Stimulated activated effector memory CD8-positive, alpha-beta T cell treated with anti-CD3 and anti-CD28 coated beads, Interleukin-12 subunit alpha, Interleukin-12 subunit beta, amount 100 ng/mL, for 72 hours (primary cell): Measurements from ENCODE around the gene CERS4.
"Not testable (repeated sequence)": the region's sequence is repeated elsewhere in the genome, so short reads cannot be mapped to it uniquely, and the experiment has no call there.

Source experiments
- ATAC-seq: fragments of 150-1000 bp; cut with Tn5 transposase; 2 replicates; pipeline ENCODE4 v1.10.0; 2021
- DNase-seq, 2 donors: peaks; one replicate each; pipeline ENCODE4 v3.0.0; 2021 to 2022; ENCODE audit warnings: low spot score in 2 of 2
- H3K27ac Mint-ChIP-seq: one replicate; pipeline ENCODE4 v1.8.0; 2022; ENCODE audit warnings: mild to moderate bottlenecking, mixed read lengths
- H3K36me3 Mint-ChIP-seq: one replicate; pipeline ENCODE4 v1.8.0; 2022; ENCODE audit warnings: mild to moderate bottlenecking, mixed read lengths
- H3K4me1 Mint-ChIP-seq: one replicate; pipeline ENCODE4 v1.8.0; 2022; ENCODE audit warnings: mixed read lengths
- H3K4me3 Mint-ChIP-seq: one replicate; pipeline ENCODE4 v1.8.0; 2022; ENCODE audit warnings: mild to moderate bottlenecking, mixed read lengths
- H3K9me3 Mint-ChIP-seq: one replicate; pipeline ENCODE4 v1.8.0; 2022; ENCODE audit warnings: mixed read lengths

Gene CERS4

DNA sequence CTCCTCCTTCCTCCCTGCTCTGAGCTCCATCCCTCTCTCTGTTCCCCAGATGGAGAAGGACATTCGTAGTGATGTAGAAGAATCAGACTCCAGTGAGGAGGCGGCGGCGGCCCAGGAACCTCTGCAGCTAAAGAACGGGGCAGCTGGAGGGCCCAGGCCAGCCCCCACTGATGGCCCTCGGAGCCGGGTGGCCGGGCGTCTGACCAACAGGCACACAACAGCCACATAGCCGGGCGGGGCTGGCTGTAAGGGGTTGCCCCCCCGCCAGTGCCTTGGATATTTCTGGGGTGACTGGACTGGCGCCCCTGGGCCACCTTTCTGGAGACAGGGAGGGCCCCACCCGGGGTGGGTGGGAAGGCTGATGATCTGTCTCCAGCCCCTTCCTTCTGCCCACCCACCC lies 52.7 kb downstream of the CERS4 start:
- Mint-ChIP-seq H3K4me1 (peaks cover 16% of the 10 kb centered on the region), H3K36me3 (peaks cover 48% of the 10 kb centered on the region), H3K4me3 (no peak overlapping the region), H3K9me3 (no peaks in the 10 kb centered on the region), H3K27ac (no peak overlapping the region)
- ATAC-seq (no peak), DNase-seq (no peak)

DNA sequence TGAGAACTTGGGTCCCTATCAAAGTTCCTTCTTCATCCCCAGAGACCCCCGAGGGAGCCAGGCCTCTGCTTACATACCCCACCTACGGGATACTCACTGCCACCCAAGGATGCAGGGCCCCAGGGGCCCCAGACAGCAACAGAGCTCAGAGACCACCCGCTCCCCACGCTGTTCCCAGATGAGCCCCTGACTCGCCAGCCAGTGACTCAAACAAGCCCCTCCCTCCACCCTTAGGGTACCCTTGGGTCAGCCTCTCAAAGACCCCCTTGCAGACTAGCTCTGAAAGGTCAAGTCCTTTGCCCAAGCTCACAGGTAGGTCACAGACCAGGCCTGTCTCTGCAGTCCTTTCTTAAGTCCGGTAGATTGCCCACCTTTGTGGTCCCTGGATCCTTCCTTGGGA lies 53.3 kb downstream of the CERS4 start:
- peaks cover 42% of the 10 kb centered on the region for H3K36me3 Mint-ChIP-seq

DNA sequence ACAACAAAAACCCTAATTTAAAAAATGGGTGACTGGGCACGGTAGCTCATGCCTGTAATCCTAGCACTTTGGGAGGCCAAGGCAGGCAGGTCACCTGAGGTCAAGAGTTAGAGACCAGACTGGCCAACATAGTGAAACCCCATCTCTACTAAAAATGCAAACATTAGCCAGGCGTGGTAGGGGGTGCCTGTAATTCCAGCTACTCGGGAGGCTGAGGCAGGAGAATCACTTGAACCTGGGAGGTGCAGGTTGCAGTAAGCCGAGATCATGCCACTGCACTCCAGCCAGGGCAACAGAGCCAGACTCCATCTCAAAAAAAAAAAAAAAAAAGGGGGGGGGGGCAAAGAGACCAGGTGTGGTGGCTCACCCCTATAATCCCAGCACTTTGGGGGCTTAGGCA lies 55.1 kb downstream of the CERS4 start:
- not testable (repeated sequence) for ATAC-seq, DNase-seq, H3K4me3 Mint-ChIP-seq, H3K27ac Mint-ChIP-seq, H3K9me3 Mint-ChIP-seq
- Mint-ChIP-seq H3K36me3 (peaks cover 24% of the 10 kb centered on the region), H3K4me1 (peaks cover 18% of the 10 kb centered on the region)

More for the DNA sequence above, 53.3 kb downstream of the CERS4 start:
- no peak overlapping the region for H3K4me3 Mint-ChIP-seq
- DNase-seq (no peak), ATAC-seq (no peak)
- no peak overlapping the region for H3K27ac Mint-ChIP-seq
- H3K4me1 Mint-ChIP-seq = peaks cover 16% of the 10 kb centered on the region
- H3K9me3 Mint-ChIP-seq = no peaks in the 10 kb centered on the region

DNA sequence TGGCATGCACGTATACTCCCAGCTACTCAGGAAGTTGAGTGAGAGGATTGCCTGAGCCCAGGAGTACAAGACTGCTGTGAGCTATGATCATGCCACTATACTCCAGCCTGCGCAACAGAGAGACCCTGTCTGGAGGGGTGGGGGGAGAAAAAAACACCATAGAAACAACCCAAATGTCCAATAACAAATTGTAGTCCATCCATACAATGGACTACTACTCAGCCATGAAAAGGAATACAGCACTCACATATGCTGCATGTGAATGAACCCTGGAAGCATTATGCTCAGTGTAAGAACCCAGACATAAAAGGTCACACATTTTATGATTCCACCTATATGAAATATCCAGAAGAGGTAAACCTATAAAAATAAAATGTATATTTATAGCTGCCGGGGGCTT lies 56.7 kb downstream of the CERS4 start:
- no peaks in the 10 kb centered on the region for H3K9me3 Mint-ChIP-seq
- H3K4me3 Mint-ChIP-seq = no peak overlapping the region
- no peak overlapping the region for H3K27ac Mint-ChIP-seq
- DNase-seq (no peak), ATAC-seq (no peak)
- H3K36me3 Mint-ChIP-seq = peaks cover 10% of the 10 kb centered on the region
- H3K4me1 Mint-ChIP-seq = peaks cover 17% of the 10 kb centered on the region

DNA sequence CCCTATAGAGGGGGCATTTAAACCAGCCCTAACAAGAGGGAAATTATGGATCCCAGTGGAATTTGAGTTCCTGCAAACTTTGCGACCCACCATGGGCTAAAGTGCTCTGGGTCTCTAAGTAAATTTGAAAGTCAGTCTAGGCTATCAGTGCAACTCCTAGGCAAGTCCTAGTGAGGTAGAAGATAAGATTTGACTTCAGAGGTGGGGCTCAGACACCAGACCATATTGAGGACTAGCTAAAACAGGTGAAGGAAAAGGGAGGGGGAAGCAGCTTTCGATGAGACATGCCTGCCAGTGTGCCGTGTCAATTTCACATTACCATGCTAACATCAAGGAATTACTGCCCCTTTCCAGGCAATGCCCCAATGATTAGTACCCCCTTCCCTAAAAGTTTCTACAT lies 60.6 kb downstream of the CERS4 start:
- Mint-ChIP-seq H3K36me3 (no peaks in the 10 kb centered on the region), H3K4me1 (peaks cover 17% of the 10 kb centered on the region), H3K27ac (peak overlapping the region; percentile 94), H3K9me3 (no peaks in the 10 kb centered on the region), H3K4me3 (peak overlapping the region; percentile 81)
- DNase-seq (no peak), ATAC-seq (no peak)

DNA sequence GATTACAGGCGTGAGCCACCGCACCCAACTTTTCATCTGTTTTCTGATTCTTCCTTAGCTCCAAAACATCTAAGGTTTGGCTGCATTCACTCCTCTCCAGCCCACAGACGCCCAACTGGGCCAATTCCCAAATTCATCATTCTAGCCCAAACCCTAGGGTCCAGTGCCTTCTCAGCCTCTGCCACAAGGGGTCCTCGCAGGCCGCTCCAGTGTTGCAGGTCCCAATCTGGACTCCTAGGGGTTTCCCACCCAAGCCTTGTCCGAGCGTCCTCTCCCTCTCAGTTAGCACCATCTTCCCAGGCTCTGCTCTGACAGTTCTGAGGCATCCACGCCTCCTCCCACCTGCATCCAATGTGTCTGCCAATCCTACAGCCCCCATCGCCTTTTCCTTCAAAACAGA lies 67.3 kb downstream of the CERS4 start:
- DNase-seq, H3K9me3 Mint-ChIP-seq, H3K4me3 Mint-ChIP-seq, H3K4me1 Mint-ChIP-seq, H3K36me3 Mint-ChIP-seq, H3K27ac Mint-ChIP-seq: not testable (repeated sequence)
- peak; percentile 63 for ATAC-seq

DNA sequence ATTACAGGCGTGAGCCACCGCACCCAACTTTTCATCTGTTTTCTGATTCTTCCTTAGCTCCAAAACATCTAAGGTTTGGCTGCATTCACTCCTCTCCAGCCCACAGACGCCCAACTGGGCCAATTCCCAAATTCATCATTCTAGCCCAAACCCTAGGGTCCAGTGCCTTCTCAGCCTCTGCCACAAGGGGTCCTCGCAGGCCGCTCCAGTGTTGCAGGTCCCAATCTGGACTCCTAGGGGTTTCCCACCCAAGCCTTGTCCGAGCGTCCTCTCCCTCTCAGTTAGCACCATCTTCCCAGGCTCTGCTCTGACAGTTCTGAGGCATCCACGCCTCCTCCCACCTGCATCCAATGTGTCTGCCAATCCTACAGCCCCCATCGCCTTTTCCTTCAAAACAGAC lies 82.2 kb downstream of the CERS4 start:
- H3K9me3 Mint-ChIP-seq, H3K4me1 Mint-ChIP-seq, H3K4me3 Mint-ChIP-seq, H3K27ac Mint-ChIP-seq, H3K36me3 Mint-ChIP-seq, DNase-seq: not testable (repeated sequence)
- ATAC-seq = peak; percentile 58

DNA sequence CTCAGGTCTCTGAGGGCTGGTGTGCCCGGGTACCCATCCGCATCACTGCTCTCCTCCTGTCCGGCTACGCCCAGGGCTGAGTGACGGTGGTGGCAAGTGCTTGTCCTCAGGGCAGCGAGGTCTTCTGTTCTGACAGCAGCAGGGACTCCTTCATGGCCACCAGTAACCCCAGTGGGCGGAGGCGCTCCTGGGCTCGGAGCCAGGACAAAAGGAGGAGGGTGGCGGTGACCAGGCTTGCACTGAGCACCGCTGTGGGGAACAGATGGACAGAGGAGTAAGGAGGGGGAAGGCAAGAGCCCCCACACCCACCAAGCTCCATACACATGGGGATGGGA lies 93.2 kb downstream of the CERS4 start:
- Mint-ChIP-seq H3K4me3 (no peak overlapping the region), H3K27ac (no peak overlapping the region), H3K36me3 (peaks cover 46% of the 10 kb centered on the region), H3K4me1 (peaks cover 25% of the 10 kb centered on the region), H3K9me3 (no peaks in the 10 kb centered on the region)
- DNase-seq = no peak
- no peak for ATAC-seq

DNA sequence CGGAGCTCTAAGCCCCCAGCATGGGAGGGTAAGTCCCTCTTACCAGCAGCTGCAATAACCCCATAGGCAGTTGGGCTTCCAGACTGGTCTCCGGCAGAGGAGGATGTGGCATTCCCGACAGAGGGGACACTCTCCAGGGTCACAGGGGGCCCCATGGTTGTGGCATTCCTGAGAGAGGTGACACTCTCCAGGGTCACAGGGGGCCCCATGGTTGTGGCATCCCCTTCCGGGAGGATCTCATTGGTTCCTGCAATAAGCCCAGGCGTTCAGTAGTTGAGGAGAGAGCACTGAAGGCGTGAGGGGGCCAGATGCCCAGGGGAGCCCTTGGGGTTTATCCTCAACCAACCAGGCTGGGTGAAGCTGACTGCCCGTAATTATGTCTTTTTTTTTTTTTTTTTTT lies 93.6 kb downstream of the CERS4 start:
- Mint-ChIP-seq H3K4me1 (peaks cover 29% of the 10 kb centered on the region), H3K36me3 (peaks cover 50% of the 10 kb centered on the region), H3K27ac (no peak overlapping the region), H3K4me3 (no peak overlapping the region), H3K9me3 (no peaks in the 10 kb centered on the region)
- no peak for DNase-seq
- ATAC-seq = no peak

DNA sequence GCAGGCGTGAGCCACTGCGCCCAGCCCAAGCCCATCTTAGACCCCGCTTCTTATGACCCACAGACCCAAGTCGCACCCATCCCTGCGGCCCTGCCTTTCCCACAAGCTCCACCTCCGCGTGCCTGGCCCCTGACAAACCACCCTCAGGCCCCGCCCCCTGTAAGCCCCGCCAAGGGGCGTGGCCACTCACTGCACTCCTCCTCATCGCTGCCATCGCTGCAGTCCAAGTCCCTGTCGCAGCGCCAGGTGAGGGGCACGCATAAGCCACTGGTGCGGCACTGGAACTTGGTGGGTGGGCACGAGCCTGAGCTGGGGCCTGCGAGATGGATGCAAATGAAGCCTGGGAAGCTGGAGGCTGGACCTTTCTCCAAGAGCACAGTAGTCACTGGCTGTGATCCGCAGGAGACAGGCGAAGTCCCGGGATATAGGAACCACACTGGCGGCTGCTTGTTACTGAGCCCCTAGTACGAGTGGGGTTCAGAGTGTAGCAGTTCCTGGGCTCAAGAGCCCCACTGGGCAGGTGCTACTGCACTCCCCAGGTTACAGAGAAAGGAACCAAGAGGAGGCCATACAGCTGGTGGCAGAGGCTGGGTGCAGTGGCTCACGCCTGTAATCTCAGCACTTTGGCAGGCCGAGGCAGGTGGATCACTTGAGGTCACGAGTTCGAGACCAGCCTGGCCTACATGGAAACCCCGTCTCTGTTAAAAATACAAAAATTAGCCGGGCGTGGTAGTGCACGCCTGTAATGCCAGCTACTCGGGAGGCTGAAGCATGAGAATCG lies 95.9 kb downstream of the CERS4 start:
- Mint-ChIP-seq H3K4me1 (peaks cover 45% of the 10 kb centered on the region), H3K4me3 (no peak overlapping the region), H3K27ac (peak overlapping the region; percentile 91), H3K36me3 (peaks cover 64% of the 10 kb centered on the region), H3K9me3 (no peaks in the 10 kb centered on the region)
- ATAC-seq (no peak), DNase-seq (no peak)

DNA sequence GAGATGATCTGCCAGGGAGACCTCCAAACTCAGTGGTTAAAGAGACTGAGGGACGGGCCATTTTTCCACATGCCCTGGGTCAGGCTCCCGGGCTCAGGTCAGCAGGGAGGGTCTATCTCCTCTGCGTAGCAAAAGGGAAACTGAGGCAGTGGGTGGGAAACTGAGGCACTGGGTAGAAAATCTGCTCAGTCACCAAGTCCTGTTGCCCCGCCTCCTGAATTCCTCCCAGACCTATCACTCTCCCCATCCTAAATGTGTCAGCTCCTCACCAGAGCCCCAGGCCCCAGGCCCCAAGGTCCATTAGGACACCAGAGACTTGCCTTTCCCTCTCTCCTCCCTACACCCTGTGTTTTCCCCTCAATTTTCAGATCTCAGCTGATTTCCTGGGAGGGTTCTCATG lies 96.6 kb downstream of the CERS4 start:
- peaks cover 72% of the 10 kb centered on the region for H3K36me3 Mint-ChIP-seq
- DNase-seq (no peak), ATAC-seq (no peak)
- peaks cover 45% of the 10 kb centered on the region for H3K4me1 Mint-ChIP-seq
- peak overlapping the region; percentile 91 for H3K4me3 Mint-ChIP-seq
- H3K9me3 Mint-ChIP-seq = no peaks in the 10 kb centered on the region
- peak overlapping the region; percentile 46 for H3K27ac Mint-ChIP-seq

DNA sequence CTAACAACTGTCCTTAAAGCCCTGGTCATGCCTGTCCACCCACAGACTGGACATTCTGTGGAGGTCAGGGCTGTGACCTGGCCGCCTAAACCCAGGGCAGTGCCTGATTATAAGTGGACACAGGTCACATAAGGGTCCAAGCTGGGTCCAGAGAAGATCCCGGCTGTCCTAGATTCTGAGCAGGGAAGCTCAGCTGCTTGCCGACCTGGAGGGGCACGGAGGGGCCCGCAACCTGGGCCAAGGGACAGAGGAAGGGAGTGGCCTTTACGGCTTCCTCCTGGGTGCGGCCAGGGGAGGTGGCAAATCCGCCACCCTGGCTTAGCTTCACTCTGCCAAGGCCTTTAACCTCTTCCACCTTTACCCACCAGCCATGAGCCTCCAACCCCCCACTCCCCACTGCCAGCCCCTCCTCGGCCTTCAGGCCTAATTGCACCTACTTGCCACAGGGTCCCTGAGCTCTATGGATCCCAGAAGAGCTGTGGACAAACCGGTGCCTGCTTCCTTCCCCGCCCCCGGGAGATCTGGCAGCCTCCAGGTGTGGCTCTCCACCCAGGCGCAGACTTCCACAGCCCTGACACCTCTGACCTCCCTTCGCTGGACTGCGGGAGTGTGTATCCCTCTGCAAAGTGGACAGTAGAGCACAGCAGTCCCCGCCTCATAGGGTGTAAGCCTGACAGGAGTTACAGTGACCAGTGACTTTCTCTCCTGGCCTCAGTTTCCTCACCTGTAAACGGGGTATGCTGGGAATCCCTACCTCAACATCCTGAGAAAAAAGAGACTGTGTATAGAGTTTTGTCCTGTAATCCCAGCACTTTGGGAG lies 97.3 kb downstream of the CERS4 start:
- peaks cover 73% of the 10 kb centered on the region for H3K36me3 Mint-ChIP-seq
- DNase-seq = no peak

DNA sequence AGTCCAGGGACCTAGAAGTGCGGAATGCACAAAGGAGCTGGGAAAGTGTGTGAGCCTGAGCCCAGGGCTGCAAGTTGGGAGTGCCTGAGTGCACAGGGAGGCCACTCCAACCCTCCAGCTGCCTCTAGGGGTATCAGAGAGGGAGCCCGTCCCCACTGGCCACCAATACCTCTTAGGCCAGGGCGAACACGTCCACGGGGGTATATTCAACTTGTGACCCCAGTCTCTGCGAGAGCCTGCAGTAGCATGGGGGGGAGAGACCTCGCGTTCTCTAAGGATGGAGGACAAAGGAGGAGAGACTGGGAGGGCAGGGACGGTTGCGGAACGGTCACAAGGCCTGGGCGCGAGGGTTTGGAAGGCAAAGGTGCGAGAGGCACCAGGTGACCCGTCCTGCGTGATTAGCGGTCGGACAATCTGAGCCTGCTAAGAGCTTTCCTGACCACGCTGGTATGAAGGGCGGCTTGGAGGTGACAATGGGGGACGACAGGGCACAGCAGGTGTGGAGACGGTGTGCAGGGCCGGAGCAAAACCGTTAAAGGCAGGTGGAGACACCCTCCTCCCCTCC lies 98.3 kb downstream of the CERS4 start:
- Mint-ChIP-seq H3K9me3 (no peaks in the 10 kb centered on the region), H3K4me1 (peaks cover 45% of the 10 kb centered on the region), H3K4me3 (peak overlapping the region; percentile 91), H3K36me3 (peaks cover 67% of the 10 kb centered on the region), H3K27ac (peak overlapping the region; percentile 46)
- ATAC-seq (no peak), DNase-seq (peak in 1 of 2 donors; percentile 58)

More for the DNA sequence above, 97.3 kb downstream of the CERS4 start:
- no peak for ATAC-seq
- H3K27ac Mint-ChIP-seq = peak overlapping the region; percentile 46
- peak overlapping the region; percentile 91 for H3K4me3 Mint-ChIP-seq
- H3K9me3 Mint-ChIP-seq = no peaks in the 10 kb centered on the region
- peaks cover 45% of the 10 kb centered on the region for H3K4me1 Mint-ChIP-seq

DNA sequence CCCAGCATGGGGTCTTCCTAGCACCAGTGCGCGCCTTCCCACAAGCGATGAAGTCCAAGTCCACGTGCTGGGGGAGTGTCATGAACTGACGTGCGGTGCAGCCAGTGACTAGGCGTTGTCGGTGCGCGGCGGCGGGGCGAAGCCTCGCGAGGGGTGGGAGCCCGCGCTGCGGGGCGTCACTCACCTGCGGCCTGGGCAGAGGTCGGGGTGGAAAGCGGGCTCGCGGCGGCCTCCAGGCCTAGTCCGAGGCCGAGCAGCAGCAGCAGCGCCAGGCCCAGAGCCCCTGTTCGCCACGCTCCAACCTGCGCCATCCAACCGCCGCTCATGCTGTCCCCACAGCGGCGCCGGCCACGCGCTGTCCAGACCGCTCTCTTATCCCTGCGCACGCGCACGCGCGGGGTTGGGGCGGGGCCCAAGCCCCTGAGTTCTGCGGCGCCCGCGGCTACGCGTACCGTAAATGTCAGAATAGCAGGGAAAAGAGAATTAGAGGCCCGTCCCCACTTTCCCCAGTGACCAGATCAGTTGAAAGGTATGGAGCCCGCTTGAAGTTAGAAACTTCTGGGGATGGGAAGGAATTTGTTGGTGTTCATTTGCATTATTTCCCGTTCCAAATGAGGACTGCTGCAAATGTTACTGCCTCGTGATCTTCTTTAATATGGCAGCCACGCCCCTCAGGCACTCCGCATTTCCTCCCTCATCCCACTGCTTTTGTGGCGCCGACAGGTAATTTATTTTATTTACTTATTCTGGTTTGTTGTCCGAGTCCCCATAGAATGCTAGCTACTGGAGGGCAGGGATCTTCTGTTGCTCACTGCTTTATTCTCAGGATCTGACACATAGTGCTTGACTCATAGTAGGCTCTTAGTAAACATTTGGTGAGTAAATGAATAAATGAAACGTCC lies 99.0 kb downstream of the CERS4 start, which contains the start of gene CD320:
TSS of gene CD320 (minus strand) at position 394 of the 902 bp plus-strand sequence. CDS start at position 326, 68 bp downstream.
- H3K4me3 Mint-ChIP-seq = peak within 1 kb of the TSS; percentile 91
- peak; percentile 77 to 95 for DNase-seq
- H3K9me3 Mint-ChIP-seq = no peaks in the 10 kb centered on the region
- peak; percentile 92 for ATAC-seq
- H3K36me3 Mint-ChIP-seq = peaks cover 67% of the 10 kb centered on the region
- peaks cover 45% of the 10 kb centered on the region for H3K4me1 Mint-ChIP-seq
- H3K27ac Mint-ChIP-seq = peak within 1 kb of the TSS; percentile 46

DNA sequence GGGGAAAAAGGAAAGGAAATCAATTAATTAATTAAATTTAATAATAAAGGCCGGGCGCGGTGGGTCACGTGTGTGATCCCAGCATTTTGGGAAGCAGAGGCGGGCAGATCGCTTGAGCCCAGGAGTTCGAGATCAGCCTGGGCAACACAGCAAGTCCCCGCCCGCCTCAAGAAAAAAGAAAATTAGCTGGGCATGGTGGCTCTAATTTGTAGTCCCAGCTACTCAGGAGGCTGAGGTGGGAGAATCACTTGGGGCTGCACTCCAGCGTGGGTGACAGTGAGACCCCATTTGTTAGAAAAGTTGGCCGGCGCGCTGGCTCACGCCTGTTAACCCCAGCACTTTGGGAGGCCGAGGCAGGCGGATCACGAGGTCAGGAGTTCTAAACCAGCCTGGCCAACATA lies 99.7 kb downstream of the CERS4 start:
- no peak for ATAC-seq
- Mint-ChIP-seq H3K4me3 (peak overlapping the region; percentile 91), H3K9me3 (no peaks in the 10 kb centered on the region), H3K4me1 (peaks cover 45% of the 10 kb centered on the region), H3K27ac (peak overlapping the region; percentile 46), H3K36me3 (peaks cover 69% of the 10 kb centered on the region)
- DNase-seq = peak in 1 of 2 donors; percentile 1
